ENCODE results near the gene RIMOC1.

Gene RIMOC1

GRCh38 chr5:41882765-41883164 lies 21.4 kb upstream of the RIMOC1 start:
- no peaks in the 10 kb centered on the region for H3K27me3 ChIP-seq (replicated peaks; ENCODE audit: control insufficient read depth, insufficient read depth, low read length)
- no peak for DNase-seq (ENCODE audit: extremely low read depth, insufficient read length)
- TF ChIP-seq, protein P1, sequence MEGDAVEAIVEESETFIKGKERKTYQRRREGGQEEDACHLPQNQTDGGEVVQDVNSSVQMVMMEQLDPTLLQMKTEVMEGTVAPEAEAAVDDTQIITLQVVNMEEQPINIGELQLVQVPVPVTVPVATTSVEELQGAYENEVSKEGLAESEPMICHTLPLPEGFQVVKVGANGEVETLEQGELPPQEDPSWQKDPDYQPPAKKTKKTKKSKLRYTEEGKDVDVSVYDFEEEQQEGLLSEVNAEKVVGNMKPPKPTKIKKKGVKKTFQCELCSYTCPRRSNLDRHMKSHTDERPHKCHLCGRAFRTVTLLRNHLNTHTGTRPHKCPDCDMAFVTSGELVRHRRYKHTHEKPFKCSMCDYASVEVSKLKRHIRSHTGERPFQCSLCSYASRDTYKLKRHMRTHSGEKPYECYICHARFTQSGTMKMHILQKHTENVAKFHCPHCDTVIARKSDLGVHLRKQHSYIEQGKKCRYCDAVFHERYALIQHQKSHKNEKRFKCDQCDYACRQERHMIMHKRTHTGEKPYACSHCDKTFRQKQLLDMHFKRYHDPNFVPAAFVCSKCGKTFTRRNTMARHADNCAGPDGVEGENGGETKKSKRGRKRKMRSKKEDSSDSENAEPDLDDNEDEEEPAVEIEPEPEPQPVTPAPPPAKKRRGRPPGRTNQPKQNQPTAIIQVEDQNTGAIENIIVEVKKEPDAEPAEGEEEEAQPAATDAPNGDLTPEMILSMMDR (IDR thresholded peaks at IDR 0.05; ENCODE audit: insufficient read depth, low read length, poor library complexity, severe bottlenecking) = no peak
- H3K36me3 ChIP-seq (ENCODE audit: control insufficient read depth, insufficient read depth, low read length) = no peaks in the 10 kb centered on the region
- no peak overlapping the region for H3K4me3 ChIP-seq (replicated peaks; ENCODE audit: low read depth, low read length)

DNA sequence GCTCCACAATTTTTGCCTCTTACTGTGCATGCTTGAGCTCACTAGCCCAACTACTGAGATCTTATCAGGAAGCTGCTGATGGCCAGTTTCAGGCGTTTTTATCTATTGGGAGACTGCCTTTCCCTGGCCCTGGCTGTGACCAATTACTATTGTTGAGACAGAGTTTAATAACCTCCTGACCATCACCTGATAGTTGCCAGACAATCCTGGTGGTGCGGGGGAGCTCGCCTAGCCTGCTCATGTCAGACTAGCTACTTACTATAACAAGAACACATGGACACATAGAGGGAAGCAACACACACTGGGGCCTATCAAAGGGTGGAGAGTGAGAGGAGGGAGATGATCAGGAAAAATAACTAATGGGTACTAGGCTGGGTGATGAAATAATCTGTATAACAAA lies 20.9 kb upstream of the RIMOC1 start:
- TF ChIP-seq, protein P1 (IDR thresholded peaks at IDR 0.05; ENCODE audit: insufficient read depth, low read length, poor library complexity, severe bottlenecking) = no peak
- Histone ChIP-seq H3K4me3 (replicated peaks; ENCODE audit: low read depth, low read length) (no peak overlapping the region), H3K27me3 (replicated peaks; ENCODE audit: control insufficient read depth, insufficient read depth, low read length) (no peaks in the 10 kb centered on the region), H3K36me3 (ENCODE audit: control insufficient read depth, insufficient read depth, low read length) (no peaks in the 10 kb centered on the region)
- no peak for DNase-seq (ENCODE audit: extremely low read depth, insufficient read length)

GRCh38 chr5:41883936-41884335 lies 20.2 kb upstream of the RIMOC1 start:
- DNase-seq (ENCODE audit: extremely low read depth, insufficient read length) = no peak
- no peak overlapping the region for H3K4me3 ChIP-seq (replicated peaks; ENCODE audit: low read depth, low read length)
- no peaks in the 10 kb centered on the region for H3K36me3 ChIP-seq (ENCODE audit: control insufficient read depth, insufficient read depth, low read length)
- TF ChIP-seq, protein P1 (IDR thresholded peaks at IDR 0.05; ENCODE audit: insufficient read depth, low read length, poor library complexity, severe bottlenecking) = no peak
- no peaks in the 10 kb centered on the region for H3K27me3 ChIP-seq (replicated peaks; ENCODE audit: control insufficient read depth, insufficient read depth, low read length)

- H3K4me3 ChIP-seq (replicated peaks; ENCODE audit: low read depth, low read length) = no peak overlapping the region
- no peak for DNase-seq (ENCODE audit: extremely low read depth, insufficient read length)
- TF ChIP-seq, protein P1 (IDR thresholded peaks at IDR 0.05; ENCODE audit: insufficient read depth, low read length, poor library complexity, severe bottlenecking) = no peak
- H3K36me3 ChIP-seq (ENCODE audit: control insufficient read depth, insufficient read depth, low read length) = no peaks in the 10 kb centered on the region
- no peaks in the 10 kb centered on the region for H3K27me3 ChIP-seq (replicated peaks; ENCODE audit: control insufficient read depth, insufficient read depth, low read length)
Observed at GRCh38 chr5:41885286-41885685, 18.9 kb upstream of the RIMOC1 start.

- TF ChIP-seq, protein P1 (IDR thresholded peaks at IDR 0.05; ENCODE audit: insufficient read depth, low read length, poor library complexity, severe bottlenecking) = no peak
- Histone ChIP-seq H3K36me3 (ENCODE audit: control insufficient read depth, insufficient read depth, low read length) (no peaks in the 10 kb centered on the region), H3K4me3 (replicated peaks; ENCODE audit: low read depth, low read length) (no peak overlapping the region), H3K27me3 (replicated peaks; ENCODE audit: control insufficient read depth, insufficient read depth, low read length) (no peaks in the 10 kb centered on the region)
- DNase-seq (ENCODE audit: extremely low read depth, insufficient read length) = no peak
Observed at GRCh38 chr5:41891066-41891707, 13.0 kb upstream of the RIMOC1 start.

DNA sequence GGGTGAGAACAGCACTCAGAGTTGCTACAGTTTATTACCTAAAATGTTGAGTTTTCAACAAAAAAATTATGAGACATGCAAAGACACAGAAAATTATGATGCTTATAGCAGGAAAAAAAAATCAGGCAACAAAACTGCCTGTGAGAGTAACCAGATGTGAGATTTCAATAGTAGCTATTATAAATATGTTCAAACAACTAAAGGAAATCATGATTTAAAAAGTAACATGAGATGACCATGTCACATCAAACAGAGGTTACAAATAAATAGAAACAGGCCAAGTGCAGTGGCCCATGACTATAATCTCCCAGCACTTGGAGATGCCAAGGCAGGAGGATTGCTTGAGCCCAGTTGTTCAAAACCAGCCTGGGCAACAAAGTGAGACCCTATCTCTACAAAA lies 12.1 kb upstream of the RIMOC1 start:
- TF ChIP-seq, protein P1 (IDR thresholded peaks at IDR 0.05; ENCODE audit: insufficient read depth, low read length, poor library complexity, severe bottlenecking) = no peak
- no peak for DNase-seq (ENCODE audit: extremely low read depth, insufficient read length)
- Histone ChIP-seq H3K4me3 (replicated peaks; ENCODE audit: low read depth, low read length) (no peak overlapping the region), H3K27me3 (replicated peaks; ENCODE audit: control insufficient read depth, insufficient read depth, low read length) (no peaks in the 10 kb centered on the region), H3K36me3 (ENCODE audit: control insufficient read depth, insufficient read depth, low read length) (no peaks in the 10 kb centered on the region)
